ENCODE measurements around the gene CAMK4.

DNA sequence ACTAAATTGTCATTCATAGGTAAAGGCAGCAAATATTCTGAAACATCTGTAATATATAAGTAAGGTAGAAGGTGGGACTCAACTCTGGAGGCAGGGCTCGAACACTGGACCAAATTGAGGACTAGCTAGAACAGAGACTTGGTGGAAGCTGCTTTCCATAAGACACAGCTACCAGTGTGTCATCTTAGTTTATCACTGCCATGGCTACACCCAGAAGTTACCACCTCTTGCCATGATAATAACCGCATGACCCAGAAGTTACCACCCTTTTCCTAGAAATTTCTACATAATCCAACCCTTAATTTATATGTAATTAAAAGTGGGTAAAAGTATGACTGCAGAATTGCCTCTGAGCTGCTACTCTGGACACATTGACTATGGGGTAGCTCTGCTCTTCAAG lies 188.4 kb downstream of the CAMK4 start:
- TF ChIP-seq SUZ12 (IDR thresholded peaks at IDR 0.05; ENCODE audit: low read length) (no peak), ZNF274 (IDR thresholded peaks at IDR 0.05; ENCODE audit: borderline replicate concordance, extremely low read depth, low read length) (no peak), HDAC2 (IDR thresholded peaks at IDR 0.05; ENCODE audit: borderline replicate concordance in 1 of 2, low read depth in 2 of 2, low read length in 2 of 2) (no peak), POLR2A (IDR thresholded peaks at IDR 0.05; ENCODE audit: control extremely low read depth in 1 of 2, low read depth in 2 of 2, low read length in 2 of 2) (no peak), JUND (IDR thresholded peaks at IDR 0.05; ENCODE audit: low read length) (no peak), TAF1 (IDR thresholded peaks at IDR 0.05; ENCODE audit: low read depth, low read length) (no peak), SIN3A (conservative IDR thresholded peaks at IDR 0.05 in 1 of 2, IDR thresholded peaks at IDR 0.05 in 1 of 2; ENCODE audit: low read depth in 1 of 2, low read length in 2 of 2) (no peak), SAP30 (IDR thresholded peaks at IDR 0.05; ENCODE audit: insufficient read depth, insufficient replicate concordance, low read length) (no peak), CEBPB (IDR thresholded peaks at IDR 0.05; ENCODE audit: low read depth, low read length) (no peak), EP300 (IDR thresholded peaks at IDR 0.05; ENCODE audit: borderline replicate concordance in 1 of 2, low read depth in 2 of 2, low read length in 2 of 2) (no peak), ASH2L (IDR thresholded peaks at IDR 0.05; ENCODE audit: low read length) (no peak), HDAC6 (IDR thresholded peaks at IDR 0.05; ENCODE audit: low read depth, low read length) (no peak), CBX8 (IDR thresholded peaks at IDR 0.05; ENCODE audit: borderline replicate concordance, low read depth, low read length) (no peak)
- TF ChIP-seq, protein P1, sequence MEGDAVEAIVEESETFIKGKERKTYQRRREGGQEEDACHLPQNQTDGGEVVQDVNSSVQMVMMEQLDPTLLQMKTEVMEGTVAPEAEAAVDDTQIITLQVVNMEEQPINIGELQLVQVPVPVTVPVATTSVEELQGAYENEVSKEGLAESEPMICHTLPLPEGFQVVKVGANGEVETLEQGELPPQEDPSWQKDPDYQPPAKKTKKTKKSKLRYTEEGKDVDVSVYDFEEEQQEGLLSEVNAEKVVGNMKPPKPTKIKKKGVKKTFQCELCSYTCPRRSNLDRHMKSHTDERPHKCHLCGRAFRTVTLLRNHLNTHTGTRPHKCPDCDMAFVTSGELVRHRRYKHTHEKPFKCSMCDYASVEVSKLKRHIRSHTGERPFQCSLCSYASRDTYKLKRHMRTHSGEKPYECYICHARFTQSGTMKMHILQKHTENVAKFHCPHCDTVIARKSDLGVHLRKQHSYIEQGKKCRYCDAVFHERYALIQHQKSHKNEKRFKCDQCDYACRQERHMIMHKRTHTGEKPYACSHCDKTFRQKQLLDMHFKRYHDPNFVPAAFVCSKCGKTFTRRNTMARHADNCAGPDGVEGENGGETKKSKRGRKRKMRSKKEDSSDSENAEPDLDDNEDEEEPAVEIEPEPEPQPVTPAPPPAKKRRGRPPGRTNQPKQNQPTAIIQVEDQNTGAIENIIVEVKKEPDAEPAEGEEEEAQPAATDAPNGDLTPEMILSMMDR (IDR thresholded peaks at IDR 0.05; ENCODE audit: control extremely low read depth in 1 of 3, insufficient read depth in 1 of 3, low read depth in 1 of 3, low read length in 3 of 3), result no peak

All from H1 (cell line).